Ovary (tissue), 9 donors: ENCODE data around the gene RGS7. TPM values are rescaled to one million over a fixed set of nuclear protein-coding genes. Genes with fewer than 3 reads are reported as not detected.

Source experiments
- DNase-seq, 5 donors: peaks; one replicate each; pipeline ENCODE4 v3.0.0-alpha.2; 2019 to 2020
- H3K27ac ChIP-seq, 2 donors: fragments of 200-600 bp; one replicate each; pipeline versions ENCODE4 v1.5.1 to v1.8.0; 2019 to 2022
- H3K27me3 ChIP-seq: fragments of 200-600 bp; one replicate; pipeline ENCODE4 v1.8.0; 2022
- H3K36me3 ChIP-seq: fragments of 200-600 bp; sonication (generic); one replicate; pipeline ENCODE4 v1.5.1; 2019
- H3K4me1 ChIP-seq: one replicate; pipeline ENCODE4 v1.8.1; 2013; ENCODE audit warnings: mild to moderate bottlenecking, moderate library complexity; ENCODE audit not compliant: insufficient read depth
- H3K4me3 ChIP-seq: fragments of 200-600 bp; sonication (generic); one replicate; pipeline ENCODE4 v1.5.1; 2017
- H3K9me3 ChIP-seq, 2 donors: fragments of 200-600 bp in 1 of 2; sonication (generic) in 1 of 2; one replicate each; pipeline versions ENCODE4 v1.5.1 to v1.8.1; 2013 to 2019; ENCODE audit warnings: mild to moderate bottlenecking in 1 of 2, moderate library complexity in 1 of 2
- CTCF ChIP-seq, 3 donors: fragments of 450-650 bp in 2 of 3; fragments of 200-600 bp in 1 of 3; IDR thresholded peaks; one replicate each; pipeline versions ENCODE4 v1.5.1 to v1.8.0; 2016 to 2022; ENCODE audit warnings: antibody characterized with exemption in 3 of 3, mild to moderate bottlenecking in 1 of 3
- EP300 ChIP-seq: sonication (generic); formaldehyde crosslinking; IDR thresholded peaks from one replicate; pipeline ENCODE4 v1.6.1; 2017; ENCODE audit warnings: antibody characterized with exemption
- POLR2A ChIP-seq: fragments of 450-650 bp; IDR thresholded peaks from one replicate; pipeline ENCODE4 v1.6.1; 2017; ENCODE audit warnings: antibody characterized with exemption, mild to moderate bottlenecking, moderate library complexity
- WGBS, 3 donors: extraction: QIAGEN DNeasy Blood & Tissue Kit in 1 of 3; methylation state at CpG; one replicate each; pipeline versions ENCODE4 v1.1.5 to v1.1.7; 2013 to 2017; 5-methylcytosine and 5-hydroxymethylcytosine counted together
- intact Hi-C, 4 donors: fragments of 100-400 bp; cut with DNase I; formaldehyde crosslinking; loops; one replicate each; pipeline versions ENCODE4 v1.11.0 to v1.15.1; 2022 to 2023
- polyA plus RNA-seq, 2 donors: library from polyadenylated mRNA; stranded (reverse); fragments of 200-250 nt in 1 of 2; fragments of 350-450 nt in 1 of 2; fragmentation: Illumina TruSeq in 1 of 2; extraction: RNeasy Lipid Tissue Mini Kit (QIAGEN cat#74804) in 1 of 2; gene quantifications; one replicate each; pipeline ENCODE4 v1.2.3, GENCODE V29; 2013 to 2014
- total RNA-seq, 7 donors: library from RNA; depleted of rRNA in 2 of 7; stranded (reverse); fragments of >200 nt in 2 of 7; fragmentation: NEBNext Ultra II Directional in 3 of 7; extraction: Animal tissue kit (Norgen Biotek cat#: 25700) in 3 of 7; gene quantifications; one replicate each; pipeline versions ENCODE4 v1.1.0 to v1.2.4, GENCODE V29; 2016 to 2023
- donor health status: DM: no; HTN: no; CAD: no; lungs with moderate emphysema.
- donor health status: DM: no; HTN: no; CAD: no.
- donor health status: Bipolar disorder and iron deficiency.
- donor health status: DM: yes; HTN: yes; CAD: no.
- donor health status: DM: no; HTN: no; CAD: no.
- donor health status: DM: yes; HTN: yes; CAD: no.

Gene RGS7
- total and polyA plus RNA-seq, 9 donors, result 0.10 to 1.00 (median 0.37) TPM; not detected in 1

GRCh38 chr1:241376701-241377100, 19.7 kb upstream of the RGS7 start:
- Histone ChIP-seq H3K27me3 (no peaks in the 10 kb centered on the region), H3K36me3 (no peaks in the 10 kb centered on the region), H3K9me3 (no peaks in the 10 kb centered on the region), H3K4me3 (no peak overlapping the region), H3K27ac (no peak overlapping the region), H3K4me1 (no peaks in the 10 kb centered on the region)
- intact Hi-C loops, result no loop called here
- 33 to 50% (median 45%) methylated on average over 2 of the region's 2 CpGs for WGBS, 3 donors
- TF ChIP-seq POLR2A (no peak), EP300 (no peak), CTCF (IDR thresholded peaks at IDR 0.05) (no peak)
- no peak for DNase-seq

GRCh38 chr1:241375886-241376285, 18.9 kb upstream of the RGS7 start:
- no peak for TF ChIP-seq POLR2A
- no peak for TF ChIP-seq EP300
- no peak for TF ChIP-seq CTCF (IDR thresholded peaks at IDR 0.05)
- Histone ChIP-seq H3K9me3 (no peaks in the 10 kb centered on the region), H3K4me1 (no peaks in the 10 kb centered on the region), H3K4me3 (no peak overlapping the region), H3K36me3 (no peaks in the 10 kb centered on the region), H3K27ac (no peak overlapping the region), H3K27me3 (no peaks in the 10 kb centered on the region)
- WGBS, 3 donors, result 58 to 72% (median 65%) methylated on average over 3 of the region's 3 CpGs
- intact Hi-C loops, result no loop called here
- no peak for DNase-seq

GRCh38 chr1:241366196-241366595, 9.2 kb upstream of the RGS7 start:
- DNase-seq, result no peak
- no peaks in the 10 kb centered on the region for H3K9me3 ChIP-seq
- no peak overlapping the region for H3K4me3 ChIP-seq
- no peaks in the 10 kb centered on the region for H3K4me1 ChIP-seq
- no peaks in the 10 kb centered on the region for H3K27me3 ChIP-seq
- no peaks in the 10 kb centered on the region for H3K36me3 ChIP-seq
- H3K27ac ChIP-seq, result no peak overlapping the region
- TF ChIP-seq POLR2A (no peak), EP300 (no peak), CTCF (IDR thresholded peaks at IDR 0.05) (no peak)
- intact Hi-C loops, result no loop called here
- whole genome bisulfite sequencing, 3 donors, result 78 to 92% (median 87%) methylated on average over 4 of the region's 4 CpGs

- Histone ChIP-seq H3K4me1 (no peaks in the 10 kb centered on the region), H3K27ac (no peak overlapping the region), H3K4me3 (no peak overlapping the region), H3K36me3 (no peaks in the 10 kb centered on the region), H3K27me3 (no peaks in the 10 kb centered on the region), H3K9me3 (no peaks in the 10 kb centered on the region)
- intact Hi-C loops, result no loop called here
- 78 to 86% (median 79%) methylated on average over 4 of the region's 4 CpGs for WGBS, 3 donors
- no peak for DNase-seq
- no peak for TF ChIP-seq EP300
- no peak for TF ChIP-seq POLR2A
- no peak for TF ChIP-seq CTCF (IDR thresholded peaks at IDR 0.05)
Measured at GRCh38 chr1:241362350-241362749, 5.3 kb upstream of the RGS7 start.
